ENCODE data around the gene FAM200B.

Gene FAM200B

DNA sequence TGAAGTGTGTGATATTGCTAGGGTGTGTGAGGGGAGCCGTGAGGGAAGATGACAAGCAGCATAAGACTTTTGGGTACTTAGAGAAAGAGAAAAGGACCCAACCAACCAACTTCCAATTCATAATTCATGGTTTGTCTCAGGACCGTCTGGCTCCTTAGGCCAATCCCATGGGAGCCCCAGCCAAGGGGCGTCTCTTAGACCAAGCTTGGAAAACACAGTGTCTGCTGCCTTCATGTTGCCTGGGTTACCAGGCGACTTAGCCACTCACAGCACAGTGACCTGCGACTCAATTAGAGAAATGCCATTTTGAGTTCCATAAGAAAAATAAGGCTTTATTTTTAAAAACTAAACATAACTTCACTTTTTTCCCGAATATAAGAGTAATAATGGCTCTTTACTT is 53.9 kb downstream of the FAM200B start:
- TF ChIP-seq, protein P1, sequence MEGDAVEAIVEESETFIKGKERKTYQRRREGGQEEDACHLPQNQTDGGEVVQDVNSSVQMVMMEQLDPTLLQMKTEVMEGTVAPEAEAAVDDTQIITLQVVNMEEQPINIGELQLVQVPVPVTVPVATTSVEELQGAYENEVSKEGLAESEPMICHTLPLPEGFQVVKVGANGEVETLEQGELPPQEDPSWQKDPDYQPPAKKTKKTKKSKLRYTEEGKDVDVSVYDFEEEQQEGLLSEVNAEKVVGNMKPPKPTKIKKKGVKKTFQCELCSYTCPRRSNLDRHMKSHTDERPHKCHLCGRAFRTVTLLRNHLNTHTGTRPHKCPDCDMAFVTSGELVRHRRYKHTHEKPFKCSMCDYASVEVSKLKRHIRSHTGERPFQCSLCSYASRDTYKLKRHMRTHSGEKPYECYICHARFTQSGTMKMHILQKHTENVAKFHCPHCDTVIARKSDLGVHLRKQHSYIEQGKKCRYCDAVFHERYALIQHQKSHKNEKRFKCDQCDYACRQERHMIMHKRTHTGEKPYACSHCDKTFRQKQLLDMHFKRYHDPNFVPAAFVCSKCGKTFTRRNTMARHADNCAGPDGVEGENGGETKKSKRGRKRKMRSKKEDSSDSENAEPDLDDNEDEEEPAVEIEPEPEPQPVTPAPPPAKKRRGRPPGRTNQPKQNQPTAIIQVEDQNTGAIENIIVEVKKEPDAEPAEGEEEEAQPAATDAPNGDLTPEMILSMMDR (IDR thresholded peaks at IDR 0.05): no peak
- no peaks in the 10 kb centered on the region for H3K27me3 ChIP-seq (ENCODE audit: control insufficient read depth, insufficient read depth, low read length)
- no peak overlapping the region for H3K27ac ChIP-seq
- no peak overlapping the region for H2AFZ ChIP-seq
- H3K4me3 ChIP-seq (ENCODE audit: low read depth, low read length): no peak overlapping the region
- H3K79me2 ChIP-seq: no peaks in the 10 kb centered on the region
- no peaks in the 10 kb centered on the region for H3K36me3 ChIP-seq (ENCODE audit: control insufficient read depth, insufficient read depth, low read length)
- H3K9me3 ChIP-seq (ENCODE audit: control insufficient read depth, low read length): no peaks in the 10 kb centered on the region
- no peaks in the 10 kb centered on the region for H3K4me1 ChIP-seq
- no peak overlapping the region for H3K9ac ChIP-seq
- H3K4me2 ChIP-seq (ENCODE audit: low read length): no peak overlapping the region

DNA sequence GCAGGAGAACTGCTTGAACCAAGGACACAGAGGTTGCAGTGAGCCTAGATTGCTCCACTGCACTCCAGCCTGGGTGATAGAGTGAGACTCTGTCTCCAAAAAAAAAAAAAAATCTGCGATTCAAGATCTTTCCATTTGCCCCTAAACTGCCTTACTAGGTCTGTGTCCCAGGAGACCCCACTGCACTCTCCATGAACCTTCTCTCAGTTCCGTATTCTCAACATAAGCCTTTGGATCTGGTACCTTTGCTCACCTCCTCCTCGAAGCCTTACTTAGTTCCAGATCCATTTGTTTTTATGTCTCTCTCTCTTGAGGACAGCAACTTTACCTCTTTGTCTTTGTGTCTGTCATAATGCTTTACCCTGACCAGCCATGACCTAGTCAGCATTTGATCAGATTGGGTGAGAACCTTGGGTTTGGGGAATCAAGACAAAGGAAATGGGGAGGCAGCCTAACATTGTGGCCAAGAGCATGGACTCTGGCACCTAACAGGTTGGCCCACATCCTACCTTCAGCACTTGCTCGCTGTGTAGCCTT is 55.0 kb downstream of the FAM200B start:
- H3K4me3 ChIP-seq (ENCODE audit: low read depth, low read length): no peak overlapping the region
- TF ChIP-seq, protein P1 (IDR thresholded peaks at IDR 0.05): no peak
- no peaks in the 10 kb centered on the region for H3K9me3 ChIP-seq (ENCODE audit: control insufficient read depth, low read length)
- no peaks in the 10 kb centered on the region for H3K27me3 ChIP-seq (ENCODE audit: control insufficient read depth, insufficient read depth, low read length)
- no peak overlapping the region for H2AFZ ChIP-seq
- no peak overlapping the region for H3K27ac ChIP-seq
- H3K9ac ChIP-seq: no peak overlapping the region
- no peaks in the 10 kb centered on the region for H3K36me3 ChIP-seq (ENCODE audit: control insufficient read depth, insufficient read depth, low read length)
- no peak overlapping the region for H3K4me2 ChIP-seq (ENCODE audit: low read length)
- no peaks in the 10 kb centered on the region for H3K4me1 ChIP-seq
- no peaks in the 10 kb centered on the region for H3K79me2 ChIP-seq

DNA sequence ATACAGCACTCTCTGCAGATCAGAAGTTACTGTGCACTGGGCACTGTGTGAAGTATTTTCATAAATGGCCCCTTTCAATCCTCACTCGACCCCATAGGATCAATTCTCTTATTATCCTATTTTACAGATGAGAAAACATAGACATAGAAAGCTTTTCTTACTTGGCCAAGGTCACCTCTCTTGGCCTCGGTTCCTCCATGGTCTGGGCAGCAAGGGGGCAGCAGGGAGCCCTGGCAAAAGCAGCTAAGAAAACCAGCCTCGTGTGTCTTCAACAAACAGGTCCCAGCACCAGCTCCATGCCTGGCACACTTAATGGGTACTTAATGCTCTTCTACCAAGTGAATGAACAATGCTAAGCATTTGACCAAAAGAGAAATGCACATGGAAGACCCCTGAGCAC is 55.6 kb downstream of the FAM200B start:
- Histone ChIP-seq H3K9me3 (ENCODE audit: control insufficient read depth, low read length) (no peaks in the 10 kb centered on the region), H3K27ac (no peak overlapping the region), H2AFZ (no peak overlapping the region), H3K4me3 (ENCODE audit: low read depth, low read length) (no peak overlapping the region), H3K9ac (no peak overlapping the region), H3K79me2 (no peaks in the 10 kb centered on the region), H3K27me3 (ENCODE audit: control insufficient read depth, insufficient read depth, low read length) (no peaks in the 10 kb centered on the region), H3K36me3 (ENCODE audit: control insufficient read depth, insufficient read depth, low read length) (no peaks in the 10 kb centered on the region), H3K4me1 (no peaks in the 10 kb centered on the region), H3K4me2 (ENCODE audit: low read length) (no peak overlapping the region)
- TF ChIP-seq, protein P1 (IDR thresholded peaks at IDR 0.05): no peak

DNA sequence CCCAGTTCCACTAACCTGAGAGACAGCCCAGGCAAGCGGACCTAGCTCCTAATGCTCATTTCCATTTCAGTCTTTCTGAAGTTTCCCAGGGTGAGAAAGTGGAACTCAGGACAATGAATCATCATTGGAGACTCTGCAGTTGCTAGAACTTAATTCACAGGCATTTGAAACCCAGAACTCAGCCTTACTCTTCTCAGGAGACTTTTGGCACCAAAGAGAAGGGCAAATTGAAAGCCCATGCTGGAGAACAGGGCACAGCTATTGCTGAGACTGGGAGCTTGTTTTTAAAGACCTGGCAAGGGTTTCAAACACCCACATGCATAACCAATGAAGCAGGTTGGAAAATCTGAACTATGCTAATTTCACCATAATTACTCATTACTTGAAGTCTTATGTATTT is 57.2 kb downstream of the FAM200B start:
- no peak overlapping the region for H3K27ac ChIP-seq
- H3K4me2 ChIP-seq (ENCODE audit: low read length): no peak overlapping the region
- no peaks in the 10 kb centered on the region for H3K27me3 ChIP-seq (ENCODE audit: control insufficient read depth, insufficient read depth, low read length)
- H3K9ac ChIP-seq: no peak overlapping the region
- H3K79me2 ChIP-seq: no peaks in the 10 kb centered on the region
- no peaks in the 10 kb centered on the region for H3K36me3 ChIP-seq (ENCODE audit: control insufficient read depth, insufficient read depth, low read length)
- H3K4me3 ChIP-seq (ENCODE audit: low read depth, low read length): no peak overlapping the region
- H3K9me3 ChIP-seq (ENCODE audit: control insufficient read depth, low read length): no peaks in the 10 kb centered on the region
- no peak overlapping the region for H2AFZ ChIP-seq
- no peaks in the 10 kb centered on the region for H3K4me1 ChIP-seq
- TF ChIP-seq, protein P1 (IDR thresholded peaks at IDR 0.05): no peak

Data from parathyroid adenoma (tissue), 2 donors.